Gastroesophageal sphincter (tissue), 4 donors: Measurements from ENCODE around the gene PRLHR. TPM values are rescaled to one million over a fixed set of nuclear protein-coding genes. Genes with fewer than 3 reads are reported as not detected.

Experiments
- ATAC-seq: fragments of 150-250 bp; one replicate; pipeline ENCODE4 v1.9.1; 2016; ENCODE audit warnings: mild to moderate bottlenecking, moderate library complexity
- H3K27ac ChIP-seq, 4 donors: fragments of 200-600 bp; sonication (generic) in 3 of 4; 1 replicate in 3 of 4; 2 replicates in 1 of 4; pipeline ENCODE4 v1.5.1; 2016 to 2019
- H3K27me3 ChIP-seq: fragments of 200-600 bp; sonication (generic); one replicate; pipeline ENCODE4 v1.5.1; 2019
- H3K36me3 ChIP-seq, 2 donors: fragments of 200-600 bp; sonication (generic); one replicate each; pipeline ENCODE4 v1.5.1; 2019; ENCODE audit warnings: control low read depth in 1 of 2
- H3K4me1 ChIP-seq, 3 donors: fragments of 200-600 bp; sonication (generic); 1 replicate in 2 of 3; 2 replicates in 1 of 3; pipeline ENCODE4 v1.5.1; 2016 to 2019; ENCODE audit warnings: control low read depth in 2 of 3
- H3K4me3 ChIP-seq, 2 donors: fragments of 200-600 bp; sonication (generic); one replicate each; pipeline ENCODE4 v1.5.1; 2019; ENCODE audit warnings: mild to moderate bottlenecking in 1 of 2, moderate library complexity in 1 of 2
- H3K9me3 ChIP-seq, 3 donors: fragments of 200-600 bp; sonication (generic); one replicate each; pipeline ENCODE4 v1.5.1; 2017 to 2019; ENCODE audit warnings: control low read depth in 2 of 3
- EP300 ChIP-seq: sonication (generic); formaldehyde crosslinking; IDR thresholded peaks from one replicate; pipeline ENCODE4 v1.6.1; 2017; ENCODE audit warnings: antibody characterized with exemption, mild to moderate bottlenecking
- POLR2A ChIP-seq, 2 donors: fragments of 450-650 bp; IDR thresholded peaks; one replicate each; pipeline ENCODE4 v1.6.1; 2017; ENCODE audit warnings: antibody characterized with exemption in 2 of 2, mild to moderate bottlenecking in 2 of 2, moderate library complexity in 1 of 2
- POLR2AphosphoS5 ChIP-seq: sonication (generic); formaldehyde crosslinking; IDR thresholded peaks from one replicate; pipeline ENCODE4 v1.6.1; 2017; ENCODE audit warnings: antibody characterized with exemption
- WGBS, 2 donors: methylation state at CpG; one replicate each; pipeline ENCODE4 v1.1.5; 2018; ENCODE audit warnings: low coverage in 1 of 2; 5-methylcytosine and 5-hydroxymethylcytosine counted together
- total RNA-seq, 4 donors: library from RNA; depleted of rRNA; stranded (reverse); fragments of >200 nt; gene quantifications; one replicate each; pipeline ENCODE4 v1.1.0, GENCODE V29; 2016
- TF ChIP-seq, protein P1 (sequence below), 4 experiments: fragments of 200-600 bp in 2 of 4; fragments of 450-650 bp in 2 of 4; sonication (generic) in 1 of 4; IDR thresholded peaks; one replicate each; pipeline ENCODE4 v1.5.1; 2017 to 2019; ENCODE audit warnings: antibody characterized with exemption in 4 of 4, mild to moderate bottlenecking in 2 of 4, moderate library complexity in 2 of 4

PRLHR gene
- total RNA-seq, 4 donors from 2014 or later, result 0.12 to 0.35 (median 0.13) TPM; not detected in 1

DNA sequence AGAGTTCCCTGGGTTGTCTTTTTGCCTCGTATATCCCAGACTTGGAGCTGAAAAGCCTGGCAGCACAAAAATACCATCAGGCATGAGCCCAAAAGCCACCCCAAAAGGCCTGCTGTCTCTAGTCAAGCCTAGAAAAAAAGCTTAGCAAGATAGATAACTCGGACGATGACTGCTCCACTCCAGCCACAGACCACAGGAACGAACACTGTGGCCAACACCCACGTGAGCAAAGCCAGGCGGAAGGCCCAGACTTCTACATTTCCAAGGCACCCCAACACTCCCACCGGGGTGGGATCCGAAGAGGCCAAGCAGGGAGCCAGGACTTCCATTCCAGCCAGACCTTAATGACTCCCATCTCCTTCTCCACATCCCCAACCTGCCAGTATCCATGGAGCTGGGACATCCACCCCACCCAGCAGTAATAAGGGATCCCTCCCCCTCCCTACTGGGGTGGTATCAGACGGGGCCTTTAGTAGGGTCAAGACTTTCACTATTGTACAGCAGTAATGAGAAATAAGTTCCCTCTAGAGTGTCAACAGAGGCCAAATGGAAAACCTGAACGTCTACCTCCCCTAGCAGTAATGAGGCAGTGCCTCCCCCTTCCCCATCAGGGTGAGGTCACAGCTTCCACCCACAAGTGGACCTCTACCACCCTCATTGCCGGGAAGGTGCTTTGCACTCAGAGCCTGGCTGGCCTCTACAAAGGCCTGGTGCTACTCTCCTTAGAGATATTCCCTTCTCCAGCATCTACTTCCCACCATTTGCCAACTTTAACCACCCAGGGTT lies 23.0 kb downstream of the PRLHR start:
- Histone ChIP-seq H3K4me3 (no peak overlapping the region), H3K36me3 (no peaks in the 10 kb centered on the region), H3K27ac (peak overlapping the region in 3 of 4 donors; percentile 31 to 82 (median 78)), H3K9me3 (no peaks in the 10 kb centered on the region), H3K27me3 (peaks cover 10% of the 10 kb centered on the region), H3K4me1 (peaks cover 11 to 47% (median 20%) of the 10 kb centered on the region in 3 donors)
- TF ChIP-seq EP300, result no peak
- 58 to 79% methylated on average over 2 to 8 of the region's 11 CpGs for WGBS, 2 donors
- ATAC-seq, result no peak

DNA sequence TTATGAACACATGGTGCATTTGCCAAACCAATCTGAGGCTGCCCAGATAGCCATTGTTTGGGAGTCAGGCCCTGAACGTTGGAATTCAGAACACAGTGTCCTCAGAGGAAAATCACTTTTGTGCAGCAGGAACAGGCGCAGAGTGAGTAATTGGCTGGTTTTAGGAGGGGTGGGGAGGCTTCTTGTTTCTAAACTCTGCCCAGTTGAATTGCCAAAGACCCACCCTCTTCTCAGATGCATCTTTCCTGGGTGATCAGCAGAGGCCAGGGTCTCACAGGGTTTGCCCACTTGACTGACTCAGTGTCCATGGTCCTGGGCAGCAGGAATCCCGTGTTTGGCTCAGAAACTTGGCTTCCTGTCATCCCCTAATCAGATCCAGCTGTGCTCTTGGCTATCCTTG lies 24.3 kb downstream of the PRLHR start:
- H3K4me3 ChIP-seq, result no peak overlapping the region
- H3K4me1 ChIP-seq, result peaks cover 11 to 54% (median 20%) of the 10 kb centered on the region in 3 donors
- TF ChIP-seq, protein P1, sequence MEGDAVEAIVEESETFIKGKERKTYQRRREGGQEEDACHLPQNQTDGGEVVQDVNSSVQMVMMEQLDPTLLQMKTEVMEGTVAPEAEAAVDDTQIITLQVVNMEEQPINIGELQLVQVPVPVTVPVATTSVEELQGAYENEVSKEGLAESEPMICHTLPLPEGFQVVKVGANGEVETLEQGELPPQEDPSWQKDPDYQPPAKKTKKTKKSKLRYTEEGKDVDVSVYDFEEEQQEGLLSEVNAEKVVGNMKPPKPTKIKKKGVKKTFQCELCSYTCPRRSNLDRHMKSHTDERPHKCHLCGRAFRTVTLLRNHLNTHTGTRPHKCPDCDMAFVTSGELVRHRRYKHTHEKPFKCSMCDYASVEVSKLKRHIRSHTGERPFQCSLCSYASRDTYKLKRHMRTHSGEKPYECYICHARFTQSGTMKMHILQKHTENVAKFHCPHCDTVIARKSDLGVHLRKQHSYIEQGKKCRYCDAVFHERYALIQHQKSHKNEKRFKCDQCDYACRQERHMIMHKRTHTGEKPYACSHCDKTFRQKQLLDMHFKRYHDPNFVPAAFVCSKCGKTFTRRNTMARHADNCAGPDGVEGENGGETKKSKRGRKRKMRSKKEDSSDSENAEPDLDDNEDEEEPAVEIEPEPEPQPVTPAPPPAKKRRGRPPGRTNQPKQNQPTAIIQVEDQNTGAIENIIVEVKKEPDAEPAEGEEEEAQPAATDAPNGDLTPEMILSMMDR (IDR thresholded peaks at IDR 0.05), result no peak
- no peak for TF ChIP-seq EP300
- TF ChIP-seq POLR2AphosphoS5, result peak; percentile 82
- no peak for TF ChIP-seq POLR2A (IDR thresholded peaks at IDR 0.05)
- no peaks in the 10 kb centered on the region for H3K36me3 ChIP-seq
- peak overlapping the region; percentile 74 to 89 (median 80) for H3K27ac ChIP-seq
- WGBS, 2 donors, result 22% methylated on average over 3 of the region's 3 CpGs; no CpG with 5 or more reads in 1 of the 2 donors
- peak; percentile 91 for ATAC-seq
- no peaks in the 10 kb centered on the region for H3K27me3 ChIP-seq
- H3K9me3 ChIP-seq, result no peaks in the 10 kb centered on the region

DNA sequence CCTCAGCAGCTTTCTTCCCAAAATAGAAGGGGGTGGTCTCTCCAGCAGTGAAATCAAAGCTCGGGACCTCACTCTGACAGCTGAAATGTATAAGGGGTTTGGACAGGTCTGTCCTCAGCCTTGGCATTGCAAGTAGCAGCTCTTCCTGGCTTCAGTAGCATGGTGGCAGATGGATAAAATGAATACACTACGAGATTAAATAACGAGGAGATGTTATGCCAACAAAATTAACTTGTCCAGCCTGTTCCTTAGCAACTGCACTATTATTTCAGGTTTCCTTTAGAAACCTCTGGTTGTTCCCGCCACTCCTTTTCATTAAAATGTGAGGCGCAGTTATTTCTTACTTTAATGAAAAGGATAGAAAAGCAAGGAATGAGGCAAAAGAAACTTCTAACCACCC lies 24.9 kb downstream of the PRLHR start:
- H3K36me3 ChIP-seq, result no peaks in the 10 kb centered on the region
- no peak for ATAC-seq
- H3K27ac ChIP-seq, result peak overlapping the region; percentile 74 to 89 (median 80)
- WGBS, 2 donors, result 29 to 53% methylated on average over 4 to 5 of the region's 5 CpGs
- H3K4me3 ChIP-seq, result no peak overlapping the region
- peaks cover 11 to 55% (median 20%) of the 10 kb centered on the region in 3 donors for H3K4me1 ChIP-seq
- no peaks in the 10 kb centered on the region for H3K9me3 ChIP-seq
- no peaks in the 10 kb centered on the region for H3K27me3 ChIP-seq
- TF ChIP-seq POLR2AphosphoS5, result no peak
- TF ChIP-seq, protein P1 (IDR thresholded peaks at IDR 0.05), result no peak
- no peak for TF ChIP-seq POLR2A (IDR thresholded peaks at IDR 0.05)
- TF ChIP-seq EP300, result no peak

DNA sequence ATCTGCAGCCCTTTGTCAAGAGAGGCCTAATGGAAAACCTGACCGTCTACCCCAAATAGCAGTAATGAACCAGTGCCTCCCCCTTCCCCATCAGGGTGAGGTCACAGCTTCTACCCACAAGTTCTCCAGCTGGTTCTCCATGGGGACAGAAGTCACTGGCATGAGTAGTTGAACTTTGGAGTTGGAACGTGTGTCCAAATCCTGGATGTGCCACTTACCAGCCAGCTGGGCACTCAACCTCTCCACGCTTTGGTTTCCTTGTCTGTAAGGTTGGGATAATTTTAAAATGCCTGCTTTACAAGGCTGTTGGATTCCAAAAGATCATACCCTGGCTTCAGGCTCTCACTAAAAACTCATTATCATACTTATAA lies 25.6 kb downstream of the PRLHR start:
- Histone ChIP-seq H3K4me1 (peaks cover 11 to 55% (median 20%) of the 10 kb centered on the region in 3 donors), H3K4me3 (no peak overlapping the region), H3K27ac (peak overlapping the region; percentile 74 to 89 (median 80)), H3K9me3 (no peaks in the 10 kb centered on the region), H3K36me3 (no peaks in the 10 kb centered on the region), H3K27me3 (no peaks in the 10 kb centered on the region)
- ATAC-seq, result no peak
- TF ChIP-seq, protein P1 (IDR thresholded peaks at IDR 0.05), result no peak
- TF ChIP-seq EP300 (no peak), POLR2AphosphoS5 (no peak), POLR2A (IDR thresholded peaks at IDR 0.05) (no peak)
- WGBS, 2 donors, result 63% methylated on average over 2 of the region's 3 CpGs; no CpG with 5 or more reads in 1 of the 2 donors

DNA sequence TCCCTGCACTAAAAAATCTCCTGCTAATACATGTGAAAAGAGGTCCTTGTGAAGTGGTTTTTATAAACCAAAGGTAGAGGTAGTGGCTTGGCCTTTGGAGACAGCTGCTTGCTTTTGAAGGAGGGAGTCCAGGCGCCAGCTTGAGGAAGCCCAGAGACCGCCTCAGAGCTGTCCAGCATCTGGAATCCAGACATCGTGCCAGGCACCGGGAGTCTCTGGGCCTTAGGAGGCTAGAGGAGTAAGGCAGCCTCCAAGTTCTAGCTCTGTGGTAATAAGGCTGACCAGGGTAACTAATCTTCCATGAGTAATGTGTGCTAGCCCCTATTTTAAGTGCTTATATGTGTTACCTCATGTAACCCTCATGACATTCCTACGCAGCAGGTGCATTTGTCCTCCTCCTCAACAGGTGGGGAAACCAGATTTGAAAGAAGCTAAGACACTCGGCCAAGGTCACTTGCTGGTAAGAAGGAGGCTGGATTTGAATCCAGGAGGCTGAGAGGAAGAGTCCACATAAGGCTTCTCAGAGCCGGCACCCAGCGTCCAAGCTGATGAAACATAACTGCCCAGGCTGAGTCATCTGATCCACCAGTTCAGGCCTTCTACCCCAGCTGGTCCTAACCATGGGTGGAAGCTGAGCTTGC lies 26.1 kb downstream of the PRLHR start:
- Histone ChIP-seq H3K36me3 (no peaks in the 10 kb centered on the region), H3K9me3 (no peaks in the 10 kb centered on the region), H3K4me3 (no peak overlapping the region), H3K27me3 (no peaks in the 10 kb centered on the region), H3K4me1 (peaks cover 11 to 55% (median 20%) of the 10 kb centered on the region in 3 donors), H3K27ac (peak overlapping the region in 3 of 4 donors; percentile 74 to 82 (median 78))
- TF ChIP-seq, protein P1 (IDR thresholded peaks at IDR 0.05), result no peak
- TF ChIP-seq POLR2AphosphoS5, result no peak
- TF ChIP-seq POLR2A (IDR thresholded peaks at IDR 0.05), result no peak
- TF ChIP-seq EP300, result no peak
- WGBS, 2 donors, result 79 to 93% methylated on average over 4 to 5 of the region's 8 CpGs
- no peak for ATAC-seq
